GM21360 (cell line): ENCODE results near the gene MRTFB.

Experiments
- ATAC-seq: cut with Tn5 transposase; IDR thresholded peaks from one replicate; pipeline ENCODE4 v1.9.1; 2021; ENCODE audit warnings: mild to moderate bottlenecking, moderate library complexity; ENCODE audit not compliant: unreplicated experiment

MRTFB gene

DNA sequence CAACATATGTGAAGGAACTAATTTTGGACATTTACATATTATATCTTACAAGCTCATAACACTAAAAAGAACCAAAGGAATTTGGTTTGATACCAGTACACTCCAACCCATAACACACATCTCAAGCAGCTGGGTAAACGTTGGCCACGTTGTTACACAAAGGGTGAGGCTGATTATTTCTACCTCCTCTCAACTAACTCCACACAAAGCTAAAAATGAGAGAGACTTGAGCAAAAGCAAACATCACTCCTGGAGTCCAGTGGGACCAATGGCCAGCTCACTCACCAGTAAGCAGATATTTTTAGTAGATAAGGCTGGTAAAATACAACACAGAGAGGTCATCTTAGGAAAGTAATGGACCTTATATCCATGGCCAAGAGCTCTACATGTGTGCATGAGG, 207.6 kb downstream of the MRTFB start:
- no peak for ATAC-seq

DNA sequence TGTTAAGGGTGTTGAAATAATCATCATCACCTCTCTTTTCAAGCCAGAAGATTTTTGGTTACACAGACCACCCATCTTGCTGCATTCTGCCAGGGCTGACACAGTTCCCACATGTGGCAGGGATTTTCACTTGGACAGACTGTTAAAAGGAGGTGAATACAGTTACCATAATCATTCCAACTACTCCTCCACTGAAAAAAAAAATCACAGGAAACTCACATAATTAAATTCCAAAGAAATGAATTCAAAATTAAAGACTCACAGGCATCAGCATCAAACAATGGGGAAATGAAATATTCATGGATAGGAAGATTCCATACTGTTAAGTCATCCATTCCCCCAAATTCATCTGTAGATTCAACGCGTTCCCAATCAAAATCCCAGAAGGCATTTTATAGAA, 209.4 kb downstream of the MRTFB start:
- ATAC-seq: no peak

DNA sequence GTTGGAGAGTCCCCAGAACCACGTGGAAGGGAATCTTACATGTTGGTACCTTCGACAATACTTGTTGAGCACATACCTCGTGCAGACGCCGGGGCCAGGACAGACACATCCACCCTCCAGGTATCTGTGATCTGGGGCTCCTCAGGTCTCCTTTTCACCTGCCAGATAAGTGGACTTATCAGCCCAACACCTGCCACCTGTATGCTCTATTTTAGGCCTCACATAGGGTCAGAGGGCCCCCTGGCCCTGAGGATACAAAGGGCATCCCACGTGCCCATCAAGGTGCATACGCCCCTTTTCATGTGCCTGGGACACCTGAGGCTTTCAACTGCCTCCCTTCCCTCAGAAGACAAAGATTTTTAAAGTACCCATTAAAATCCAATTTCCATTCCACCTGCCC, 212.7 kb downstream of the MRTFB start:
- ATAC-seq: no peak

GRCh38 chr16:14284371-14284770, 213.3 kb downstream of the MRTFB start:
- no peak for ATAC-seq

DNA sequence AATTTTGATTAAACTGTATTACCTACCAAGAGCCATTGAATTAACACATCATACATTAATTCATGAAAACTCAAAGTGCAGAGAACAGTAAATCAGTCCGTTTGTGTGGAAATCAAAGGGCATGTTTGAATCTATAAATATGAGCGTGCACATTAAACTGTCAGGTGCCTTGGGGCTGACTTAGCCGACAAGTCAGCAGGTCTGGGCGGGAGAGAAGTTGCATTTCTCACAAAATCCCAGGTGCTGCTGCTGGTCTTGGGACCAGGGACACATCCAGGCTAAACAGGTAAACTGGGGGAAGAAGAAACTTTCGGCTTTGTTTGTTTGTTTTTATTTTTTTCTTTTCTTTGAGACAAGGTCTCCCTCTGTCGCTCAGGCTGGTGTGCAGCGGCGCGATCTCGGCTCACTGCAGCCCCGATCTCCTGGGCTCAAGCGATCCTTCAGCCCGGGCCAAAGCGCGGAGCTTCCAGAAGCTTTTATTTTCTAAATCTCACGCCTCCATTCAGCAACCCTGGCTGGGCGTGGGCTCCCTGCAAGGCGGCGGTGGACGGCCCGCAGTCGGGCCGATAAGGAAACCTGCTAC, 213.9 kb downstream of the MRTFB start:
- no peak for ATAC-seq

DNA sequence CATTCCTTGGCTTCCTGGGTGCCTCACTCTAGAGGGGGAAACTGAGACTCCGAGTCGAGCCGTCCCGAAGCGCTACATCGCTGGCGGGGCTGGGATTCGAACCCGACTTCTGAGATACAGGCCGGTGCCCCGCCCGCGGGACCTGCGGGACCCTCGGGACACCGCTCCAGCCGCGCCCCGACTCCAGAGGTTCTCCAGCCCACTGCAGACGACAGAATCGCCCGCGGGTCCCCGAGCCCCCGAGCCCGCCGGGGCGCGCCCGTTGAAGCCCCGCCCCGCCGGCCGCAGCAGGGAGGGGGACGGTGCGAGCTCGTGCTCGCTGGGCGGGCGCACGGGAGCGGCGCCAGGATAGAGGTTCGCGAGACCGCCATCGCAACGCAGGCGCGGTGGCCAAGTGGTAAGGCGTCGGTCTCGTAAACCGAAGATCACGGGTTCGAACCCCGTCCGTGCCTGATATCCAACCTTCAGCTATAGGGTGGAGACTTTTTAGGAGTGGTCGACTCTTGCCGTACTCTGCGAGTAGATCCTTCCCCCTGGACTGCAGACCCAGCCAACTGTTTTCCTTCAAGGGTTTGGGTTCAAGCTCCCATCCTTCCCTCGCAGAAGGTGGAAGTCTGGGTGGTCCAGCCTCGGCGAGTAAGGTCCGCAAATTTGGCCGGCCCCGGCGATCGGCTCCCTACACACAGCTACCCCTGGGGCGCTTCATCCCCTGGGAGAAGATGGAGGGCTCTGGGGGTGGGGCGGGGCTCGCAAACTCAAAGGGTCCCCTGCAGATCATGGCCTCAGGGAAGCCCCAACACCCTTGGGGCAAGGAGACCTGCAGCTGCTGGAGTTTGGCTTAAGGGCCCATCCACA, 214.6 kb downstream of the MRTFB start:
- peak; percentile 73 for ATAC-seq

- ATAC-seq: no peak
Measured at GRCh38 chr16:14286368-14287230, 215.5 kb downstream of the MRTFB start.

GRCh38 chr16:14289692-14290340, 218.7 kb downstream of the MRTFB start:
- ATAC-seq: no peak

DNA sequence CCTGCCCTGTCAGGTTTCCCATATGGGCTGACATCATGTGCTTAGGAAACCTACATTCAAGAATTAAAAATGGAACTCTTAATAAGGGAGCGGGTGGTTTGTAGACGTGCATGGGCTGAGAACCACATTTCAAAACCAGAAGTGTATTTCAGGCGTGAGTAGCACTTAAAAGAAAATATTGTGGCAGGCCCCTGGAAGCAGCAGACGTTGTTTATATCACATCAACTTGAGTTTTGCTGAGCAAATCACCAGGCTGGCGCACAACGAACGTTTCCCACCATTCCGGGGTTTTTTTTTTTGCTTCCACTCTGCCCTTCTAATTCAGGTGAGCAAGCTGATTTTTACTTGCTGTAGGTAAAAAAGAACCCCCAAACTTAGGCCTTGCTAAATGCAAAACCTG, 220.2 kb downstream of the MRTFB start:
- no peak for ATAC-seq

- no peak for ATAC-seq
Measured at GRCh38 chr16:14292051-14292825, 221.1 kb downstream of the MRTFB start.

- ATAC-seq: no peak
Measured at GRCh38 chr16:14296663-14297062, 225.5 kb downstream of the MRTFB start.

DNA sequence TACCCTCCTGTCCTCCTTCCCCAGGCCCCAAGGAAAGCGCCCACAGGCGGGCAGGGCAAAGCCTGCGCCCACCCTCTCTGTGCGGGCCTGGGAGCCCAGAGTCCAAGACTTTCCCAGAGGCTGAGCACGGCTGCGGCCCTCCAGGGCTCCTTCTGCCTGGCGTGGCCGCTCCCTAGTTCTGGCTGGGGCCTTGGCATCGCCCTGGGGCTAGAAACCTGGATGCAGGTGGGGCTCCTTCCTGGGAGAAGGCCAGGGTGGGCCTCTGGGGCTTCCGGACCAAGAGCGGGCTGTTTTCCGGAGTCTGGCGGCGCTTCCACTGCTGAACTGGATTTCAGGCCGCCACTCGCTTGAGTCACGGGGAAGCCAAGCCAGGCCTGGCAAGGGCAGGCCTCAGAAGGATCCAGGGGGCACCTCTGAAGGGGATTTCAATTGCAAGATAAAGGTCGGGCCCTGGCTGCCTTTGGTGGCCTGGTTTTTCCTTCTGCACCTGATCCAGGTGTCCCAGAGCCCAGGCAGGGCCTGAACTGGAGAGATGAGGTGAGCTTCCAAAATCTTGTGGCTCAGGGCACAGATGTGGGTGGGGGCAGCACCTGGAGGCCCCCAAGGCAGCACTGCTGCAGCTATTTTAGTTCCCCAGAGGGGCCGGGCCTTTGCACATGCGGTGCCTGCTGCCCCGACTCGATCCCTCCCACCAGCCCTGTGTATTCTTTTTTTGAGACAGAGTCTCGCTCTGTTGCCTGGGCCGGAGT, 227.4 kb downstream of the MRTFB start:
- no peak for ATAC-seq

DNA sequence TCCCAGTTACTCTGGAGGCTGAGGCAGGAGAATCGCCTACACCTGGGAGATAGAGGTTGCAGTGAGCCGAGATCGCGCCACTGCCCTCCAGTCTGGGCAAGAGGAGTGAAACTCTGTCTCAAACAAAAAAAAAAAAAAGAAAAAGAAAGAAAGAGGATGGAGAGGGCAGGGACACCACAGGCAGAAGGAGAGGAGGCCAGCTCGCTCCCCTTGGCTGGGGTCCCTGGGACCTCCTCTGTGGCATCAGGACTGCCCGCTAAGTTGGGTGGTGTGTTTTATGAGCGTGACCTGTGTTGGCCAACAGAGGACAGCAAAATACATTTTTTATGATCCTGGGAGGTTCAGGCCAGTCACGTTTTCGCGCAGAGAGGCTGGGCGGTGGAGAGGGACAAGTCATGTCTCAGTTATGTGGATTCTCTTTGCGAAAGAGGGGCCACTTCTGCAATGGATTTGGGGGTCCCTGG, 229.6 kb downstream of the MRTFB start:
- ATAC-seq: no peak

- ATAC-seq: no peak
Measured at GRCh38 chr16:14301169-14302030, 230.3 kb downstream of the MRTFB start.

DNA sequence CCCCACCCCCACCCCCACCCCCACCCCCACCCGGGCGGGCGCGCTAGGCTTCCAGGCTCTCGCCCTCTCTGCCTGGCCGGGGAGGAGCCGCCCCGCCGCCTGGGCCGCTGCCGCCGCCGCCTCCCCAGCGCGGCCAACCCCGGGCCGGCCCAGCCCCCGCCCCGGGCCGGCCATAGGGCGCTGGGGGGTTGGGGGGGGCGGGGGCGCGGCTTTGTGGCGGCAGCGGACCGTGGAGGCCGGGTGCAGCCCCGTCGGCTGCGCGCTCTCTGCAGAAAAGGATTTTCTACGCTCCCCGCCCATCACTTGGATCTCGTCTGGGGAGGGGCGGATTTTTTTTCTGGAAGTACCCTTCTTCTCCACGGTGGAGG, 230.9 kb downstream of the MRTFB start:
- ATAC-seq: no peak

DNA sequence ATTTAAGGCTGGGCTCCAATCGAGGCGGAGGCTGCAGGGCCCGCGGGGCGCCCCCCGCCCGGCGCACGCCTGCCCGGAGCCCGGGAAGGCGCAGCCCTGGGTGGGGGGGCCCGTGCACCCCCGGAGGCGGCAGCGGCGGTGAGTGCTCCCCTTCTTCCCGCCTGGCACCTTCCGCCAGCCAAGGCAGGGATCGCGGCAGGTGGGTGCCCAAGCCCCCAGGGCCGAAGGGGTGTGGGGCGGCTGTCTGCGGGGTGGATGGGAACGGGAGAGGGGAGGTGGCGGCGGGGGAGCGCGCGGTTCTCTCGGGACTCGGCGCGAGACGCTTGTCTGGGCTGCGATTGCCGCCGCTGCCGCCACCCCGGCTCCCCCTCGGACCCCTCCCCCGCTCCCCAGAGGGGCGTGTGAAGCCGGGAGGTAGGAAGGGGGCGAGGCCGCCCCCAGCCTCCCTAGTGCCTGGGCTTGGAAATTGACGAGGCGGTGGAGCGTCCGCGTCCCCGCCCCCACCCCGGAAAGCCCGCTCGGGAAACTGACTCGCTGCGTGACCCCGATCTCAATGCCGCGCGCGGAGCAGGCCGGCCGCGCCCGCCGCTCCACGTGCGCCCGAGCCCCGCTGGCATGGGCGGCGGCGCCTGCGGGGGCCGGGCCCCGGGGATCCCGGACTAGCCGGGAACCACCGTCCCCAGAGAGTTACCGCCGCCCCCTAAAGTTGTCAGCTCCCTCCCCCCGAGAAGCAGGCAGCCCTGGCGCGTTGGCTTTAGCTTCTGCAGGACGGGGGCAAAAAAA, 231.5 kb downstream of the MRTFB start:
- ATAC-seq: no peak

DNA sequence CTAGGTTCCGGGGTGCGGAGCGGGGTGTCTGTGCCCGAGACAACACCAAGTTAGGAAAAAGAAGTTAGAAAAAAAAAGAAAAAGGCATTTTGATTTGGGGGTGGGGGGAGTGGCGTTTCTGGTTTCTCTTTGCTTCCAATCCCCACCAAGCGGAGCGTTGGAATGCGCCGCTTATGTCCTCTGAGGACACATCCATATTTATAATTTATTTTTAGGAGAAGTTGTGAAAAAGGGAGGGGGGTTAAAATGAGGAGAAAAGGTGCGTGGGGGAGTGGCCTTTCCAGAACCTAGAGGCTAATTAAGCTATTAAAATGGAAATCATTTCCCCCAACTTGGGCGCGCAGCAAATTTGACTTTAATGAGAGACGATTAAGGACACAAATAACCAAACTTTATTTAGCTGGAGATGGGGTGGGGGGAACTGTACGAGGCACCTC, 232.1 kb downstream of the MRTFB start:
- no peak for ATAC-seq
